CD14-positive monocyte (primary cell): ENCODE measurements around the gene GAS6. TPM values are rescaled to one million over a fixed set of nuclear protein-coding genes. Genes with fewer than 3 reads are reported as not detected.
A peak's percentile ranks its signal among the peaks of the same experiment; 100 is the strongest.

Source experiments
- DNase-seq, 3 donors: peaks; one replicate each; pipeline ENCODE4 v3.0.0-alpha.2; 2011 to 2022
- H2AFZ ChIP-seq: 2 replicates; pipeline ENCODE4 v1.6.0; 2012; ENCODE audit warnings: mild to moderate bottlenecking, low read depth, low read length, inconsistent platforms; ENCODE audit not compliant: insufficient read depth, poor library complexity, severe bottlenecking
- H3K27ac ChIP-seq, 2 donors: 1 replicate in 1 of 2; 2 replicates in 1 of 2; pipeline ENCODE4 v1.5.1; 2012 to 2013; ENCODE audit warnings: low read length in 2 of 2, control low read depth in 1 of 2, inconsistent platforms in 1 of 2, low read depth in 1 of 2, mild to moderate bottlenecking in 1 of 2
- H3K27me3 ChIP-seq, 2 donors: one replicate each; pipeline versions ENCODE4 v1.6.0 to v1.6.1; 2011 to 2013; ENCODE audit warnings: low read length in 2 of 2; ENCODE audit not compliant: control insufficient read depth in 2 of 2, insufficient read depth in 2 of 2
- H3K36me3 ChIP-seq, 2 donors: replicated peaks in 1 of 2; 1 replicate in 1 of 2; 2 replicates in 1 of 2; pipeline versions ENCODE4 v1.5.1 to v1.6.1; 2012 to 2013; ENCODE audit warnings: low read length in 2 of 2, control low read depth in 1 of 2, inconsistent platforms in 1 of 2, mild to moderate bottlenecking in 1 of 2; ENCODE audit not compliant: insufficient read depth in 2 of 2, control insufficient read depth in 1 of 2
- H3K4me1 ChIP-seq, 2 donors: 1 replicate in 1 of 2; 2 replicates in 1 of 2; pipeline versions ENCODE4 v1.5.1 to v1.6.1; 2012 to 2013; ENCODE audit warnings: low read length in 2 of 2, control low read depth in 1 of 2, inconsistent platforms in 1 of 2, mild to moderate bottlenecking in 1 of 2, moderate library complexity in 1 of 2; ENCODE audit not compliant: insufficient read depth in 2 of 2, control insufficient read depth in 1 of 2
- H3K4me2 ChIP-seq: replicated peaks from 2 replicates; pipeline ENCODE3; 2012; ENCODE audit warnings: low read length, moderate library complexity, mild to moderate bottlenecking; ENCODE audit not compliant: poor library complexity, severe bottlenecking; ENCODE audit errors: extremely low read depth
- H3K4me3 ChIP-seq, 3 experiments: fragments of 200-600 bp in 1 of 3; sonication (generic) in 1 of 3; replicated peaks in 1 of 3; 1 replicate in 2 of 3; 2 replicates in 1 of 3; pipeline ENCODE4 v1.5.1; 2011 to 2013; ENCODE audit warnings: low read length in 3 of 3, mild to moderate bottlenecking in 3 of 3, control low read depth in 2 of 3, low read depth in 2 of 3, inconsistent platforms in 1 of 3, moderate library complexity in 1 of 3
- H3K79me2 ChIP-seq: 2 replicates; pipeline ENCODE4 v1.6.0; 2012; ENCODE audit warnings: mild to moderate bottlenecking, control low read depth, inconsistent platforms, low read length, moderate library complexity; ENCODE audit not compliant: insufficient read depth
- H3K9ac ChIP-seq: 2 replicates; pipeline ENCODE4 v1.6.0; 2017; ENCODE audit warnings: low read length, mild to moderate bottlenecking; ENCODE audit not compliant: insufficient read depth, poor library complexity, severe bottlenecking
- H3K9me3 ChIP-seq, 2 donors: replicated peaks in 1 of 2; 1 replicate in 1 of 2; 2 replicates in 1 of 2; pipeline versions ENCODE4 v1.5.1 to v1.6.1; 2012 to 2013; ENCODE audit warnings: low read length in 2 of 2, control low read depth in 1 of 2; ENCODE audit not compliant: control insufficient read depth in 1 of 2, insufficient read depth in 1 of 2
- H4K20me1 ChIP-seq: 2 replicates; pipeline ENCODE4 v1.6.0; 2012; ENCODE audit warnings: mild to moderate bottlenecking, low read length, control low read depth, moderate library complexity; ENCODE audit not compliant: insufficient read depth
- H3K27ac Mint-ChIP-seq, 7 donors: one replicate each; pipeline ENCODE4 v1.8.0; 2020; ENCODE audit warnings: mild to moderate bottlenecking in 7 of 7, mixed read lengths in 7 of 7, moderate library complexity in 6 of 7, inconsistent platforms in 2 of 7
- H3K27me3 Mint-ChIP-seq, 3 donors: one replicate each; pipeline ENCODE4 v1.8.0; 2021 to 2022; ENCODE audit warnings: low read depth in 3 of 3, mild to moderate bottlenecking in 3 of 3, mixed read lengths in 3 of 3, moderate library complexity in 3 of 3, inconsistent platforms in 1 of 3
- H3K36me3 Mint-ChIP-seq, 2 donors: one replicate each; pipeline ENCODE4 v1.8.0; 2020; ENCODE audit warnings: mixed read lengths in 2 of 2, inconsistent platforms in 1 of 2, mild to moderate bottlenecking in 1 of 2
- H3K4me1 Mint-ChIP-seq: one replicate; pipeline ENCODE4 v1.8.0; 2020; ENCODE audit warnings: mild to moderate bottlenecking, mixed read lengths
- H3K4me3 Mint-ChIP-seq, 2 donors: one replicate each; pipeline ENCODE4 v1.8.0; 2020; ENCODE audit warnings: mild to moderate bottlenecking in 2 of 2, mixed read lengths in 2 of 2, moderate library complexity in 1 of 2
- H3K9me3 Mint-ChIP-seq, 7 donors: one replicate each; pipeline ENCODE4 v1.8.0; 2020 to 2022; ENCODE audit warnings: mixed read lengths in 7 of 7, mild to moderate bottlenecking in 6 of 7, moderate library complexity in 6 of 7, inconsistent platforms in 2 of 7
- CTCF ChIP-seq: fragments of 200-600 bp; IDR thresholded peaks from one replicate; pipeline ENCODE4 v1.8.0; 2022; ENCODE audit warnings: antibody characterized with exemption, mild to moderate bottlenecking
- WGBS: methylation state at CpG from one replicate; pipeline ENCODE4 v1.1.5; 2013; ENCODE audit warnings: missing lambda C conversion rate; ENCODE audit not compliant: insufficient coverage; 5-methylcytosine and 5-hydroxymethylcytosine counted together
- intact Hi-C, 2 donors: fragments of 100-400 bp; cut with micrococcal nuclease; formaldehyde crosslinking; loops; one replicate each; pipeline versions ENCODE4 v1.15.0 to v1.15.1; 2023
- polyA plus RNA-seq, 3 donors: library from polyadenylated mRNA; depleted of rRNA in 1 of 3; unstranded in 2 of 3; stranded (reverse) in 1 of 3; fragments of 300-500 nt in 2 of 3; fragments of >200 nt in 1 of 3; fragmentation: Illumina TruSeq in 2 of 3; gene quantifications; 1 replicate in 2 of 3; 2 replicates in 1 of 3; pipeline ENCODE4 v1.2.3, GENCODE V29; 2012 to 2021

The GAS6 gene
- polyA plus RNA-seq, 3 donors: 1.8 to 7.5 (median 1.9) TPM

- 95% methylated on average over 25 of the region's 25 CpGs for WGBS
- Histone ChIP-seq H3K79me2 (no peaks in the 10 kb centered on the region), H3K27me3 (no peaks in the 10 kb centered on the region), H4K20me1 (no peaks in the 10 kb centered on the region), H3K9ac (no peak overlapping the region), H3K27ac (no peak overlapping the region), H3K4me3 (no peak overlapping the region), H2AFZ (no peak overlapping the region), H3K4me2 (no peak overlapping the region), H3K36me3 (no peaks in the 10 kb centered on the region), H3K4me1 (no peaks in the 10 kb centered on the region), H3K9me3 (peaks cover 3 to 6% of the 10 kb centered on the region in 2 donors)
- intact Hi-C loops: no loop called here
- peaks cover 0 to 5% (median 0%) of the 10 kb centered on the region in 3 donors for H3K27me3 Mint-ChIP-seq
- DNase-seq: no peak
- peaks cover 9% of the 10 kb centered on the region for H3K4me1 Mint-ChIP-seq
- peaks cover 0 to 30% (median 0%) of the 10 kb centered on the region in 7 donors for H3K9me3 Mint-ChIP-seq
- peaks cover 16 to 34% of the 10 kb centered on the region in 2 donors for H3K36me3 Mint-ChIP-seq
- TF ChIP-seq CTCF: no peak
- no peak overlapping the region for H3K4me3 Mint-ChIP-seq
- H3K27ac Mint-ChIP-seq: peak overlapping the region in 2 of 7 donors; percentile 2 to 57
Measured at GRCh38 chr13:113833111-113833830, 30.6 kb downstream of the GAS6 start.

- Mint-ChIP-seq H3K27ac (no peak overlapping the region), H3K27me3 (peaks cover 0 to 5% (median 0%) of the 10 kb centered on the region in 3 donors), H3K9me3 (peaks cover 0 to 35% (median 3%) of the 10 kb centered on the region in 7 donors), H3K4me1 (peaks cover 7% of the 10 kb centered on the region), H3K36me3 (peaks cover 18 to 35% of the 10 kb centered on the region in 2 donors), H3K4me3 (no peak overlapping the region)
- TF ChIP-seq CTCF: no peak
- peaks cover 0 to 2% of the 10 kb centered on the region in 2 donors for H3K36me3 ChIP-seq
- WGBS: 98% methylated on average over 19 of the region's 23 CpGs
- no peaks in the 10 kb centered on the region for H3K27me3 ChIP-seq
- H3K4me1 ChIP-seq: no peaks in the 10 kb centered on the region
- no peak for DNase-seq
- intact Hi-C loops: no loop called here
- H3K79me2 ChIP-seq: no peaks in the 10 kb centered on the region
- H3K9me3 ChIP-seq: peaks cover 5 to 11% of the 10 kb centered on the region in 2 donors
- H2AFZ ChIP-seq: no peak overlapping the region
- no peaks in the 10 kb centered on the region for H4K20me1 ChIP-seq
- H3K9ac ChIP-seq: no peak overlapping the region
- H3K4me3 ChIP-seq: no peak overlapping the region
- no peak overlapping the region for H3K27ac ChIP-seq
- no peak overlapping the region for H3K4me2 ChIP-seq
Measured at GRCh38 chr13:113832631-113833030, 31.2 kb downstream of the GAS6 start.
